ENCODE data around the gene GAS7. TPM values are rescaled to one million over a fixed set of nuclear protein-coding genes. Genes with fewer than 3 reads are reported as not detected.

GAS7 gene
- total and polyA plus RNA-seq, 9 of the 15 experiments (the other 6 are each of a cell fraction or from before 2014, with no cell fraction given) = 0.11 to 0.33 TPM; not detected in 7

DNA sequence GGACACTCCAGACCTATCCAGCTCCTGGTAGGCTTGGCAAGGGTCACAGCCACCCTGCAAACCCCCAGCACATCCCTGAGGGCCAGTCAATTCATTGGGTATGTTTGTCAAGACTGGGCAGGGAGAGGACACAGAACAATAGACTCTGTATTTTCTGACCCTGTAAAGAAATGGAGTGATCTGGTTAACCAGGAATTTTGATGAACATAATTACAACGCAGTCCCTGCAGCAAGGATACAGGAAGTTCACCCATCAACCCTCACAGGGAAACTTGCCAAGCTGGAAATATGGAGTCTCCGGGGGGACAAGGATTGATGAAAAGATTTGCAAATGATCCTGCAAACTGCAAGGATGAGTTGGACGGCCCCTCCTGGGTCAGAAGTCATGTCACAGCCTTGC is 167.3 kb downstream of the GAS7 start (continued):
- TF ChIP-seq EP400 (IDR thresholded peaks at IDR 0.05) = no peak

DNA sequence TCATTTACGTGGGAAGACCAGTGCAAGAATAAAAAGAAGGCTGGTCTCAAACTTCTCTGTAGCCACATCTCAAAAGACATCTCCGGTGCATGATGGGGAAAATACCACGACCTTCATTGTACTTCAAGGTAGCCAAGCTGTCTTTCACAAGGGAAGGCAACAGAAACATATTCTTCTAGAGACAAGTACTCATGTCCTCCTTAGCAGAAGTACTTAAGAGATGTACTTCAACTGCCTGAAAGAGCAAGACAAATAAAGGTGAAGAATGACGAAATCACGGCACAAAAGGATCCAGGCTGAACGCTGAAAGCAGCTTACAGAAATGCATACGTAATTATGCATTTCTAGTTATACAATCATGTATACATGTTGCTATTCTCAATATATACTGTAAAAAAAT is 169.3 kb downstream of the GAS7 start:
- FAIRE-seq (no peak), ATAC-seq (no peak), DNase-seq (ENCODE audit: extremely low read depth in 1 of 4, low spot score in 3 of 4) (no peak)
- Histone ChIP-seq H3K4me3 (no peak overlapping the region), H3K9me1 (ENCODE audit: control insufficient read depth, insufficient read depth, low read length) (no peaks in the 10 kb centered on the region), H3K4me2 (ENCODE audit: insufficient read depth, low read length) (no peak overlapping the region), H2AFZ (ENCODE audit: low read depth, low read length) (no peak overlapping the region), H4K20me1 (replicated peaks; ENCODE audit: control insufficient read depth, insufficient read depth, low read length) (no peaks in the 10 kb centered on the region), H3K27ac (ENCODE audit: extremely low read depth, low read depth, low read length) (no peak overlapping the region), H3K4me1 (replicated peaks in 1 of 2; ENCODE audit: control insufficient read depth in 2 of 2, insufficient read depth in 2 of 2, low read length in 2 of 2) (no peaks in the 10 kb centered on the region), H3K9ac (ENCODE audit: insufficient read depth in 1 of 2, low read depth in 2 of 2, low read length in 2 of 2) (no peak overlapping the region), H3K27me3 (ENCODE audit: control insufficient read depth in 2 of 2, insufficient read depth in 2 of 2, low read length in 2 of 2) (peaks cover 0 to 18% of the 10 kb centered on the region in 2 experiments; a peak in 1 of 5 replicates), H3K79me2 (ENCODE audit: control insufficient read depth, insufficient read depth, low read length) (no peaks in the 10 kb centered on the region), H3K9me3 (replicated peaks; ENCODE audit: control insufficient read depth, insufficient read depth, low read depth, low read length) (no peaks in the 10 kb centered on the region), H3K36me3 (ENCODE audit: control insufficient read depth, insufficient read depth, low read length) (no peaks in the 10 kb centered on the region)
- TF ChIP-seq, protein P1, sequence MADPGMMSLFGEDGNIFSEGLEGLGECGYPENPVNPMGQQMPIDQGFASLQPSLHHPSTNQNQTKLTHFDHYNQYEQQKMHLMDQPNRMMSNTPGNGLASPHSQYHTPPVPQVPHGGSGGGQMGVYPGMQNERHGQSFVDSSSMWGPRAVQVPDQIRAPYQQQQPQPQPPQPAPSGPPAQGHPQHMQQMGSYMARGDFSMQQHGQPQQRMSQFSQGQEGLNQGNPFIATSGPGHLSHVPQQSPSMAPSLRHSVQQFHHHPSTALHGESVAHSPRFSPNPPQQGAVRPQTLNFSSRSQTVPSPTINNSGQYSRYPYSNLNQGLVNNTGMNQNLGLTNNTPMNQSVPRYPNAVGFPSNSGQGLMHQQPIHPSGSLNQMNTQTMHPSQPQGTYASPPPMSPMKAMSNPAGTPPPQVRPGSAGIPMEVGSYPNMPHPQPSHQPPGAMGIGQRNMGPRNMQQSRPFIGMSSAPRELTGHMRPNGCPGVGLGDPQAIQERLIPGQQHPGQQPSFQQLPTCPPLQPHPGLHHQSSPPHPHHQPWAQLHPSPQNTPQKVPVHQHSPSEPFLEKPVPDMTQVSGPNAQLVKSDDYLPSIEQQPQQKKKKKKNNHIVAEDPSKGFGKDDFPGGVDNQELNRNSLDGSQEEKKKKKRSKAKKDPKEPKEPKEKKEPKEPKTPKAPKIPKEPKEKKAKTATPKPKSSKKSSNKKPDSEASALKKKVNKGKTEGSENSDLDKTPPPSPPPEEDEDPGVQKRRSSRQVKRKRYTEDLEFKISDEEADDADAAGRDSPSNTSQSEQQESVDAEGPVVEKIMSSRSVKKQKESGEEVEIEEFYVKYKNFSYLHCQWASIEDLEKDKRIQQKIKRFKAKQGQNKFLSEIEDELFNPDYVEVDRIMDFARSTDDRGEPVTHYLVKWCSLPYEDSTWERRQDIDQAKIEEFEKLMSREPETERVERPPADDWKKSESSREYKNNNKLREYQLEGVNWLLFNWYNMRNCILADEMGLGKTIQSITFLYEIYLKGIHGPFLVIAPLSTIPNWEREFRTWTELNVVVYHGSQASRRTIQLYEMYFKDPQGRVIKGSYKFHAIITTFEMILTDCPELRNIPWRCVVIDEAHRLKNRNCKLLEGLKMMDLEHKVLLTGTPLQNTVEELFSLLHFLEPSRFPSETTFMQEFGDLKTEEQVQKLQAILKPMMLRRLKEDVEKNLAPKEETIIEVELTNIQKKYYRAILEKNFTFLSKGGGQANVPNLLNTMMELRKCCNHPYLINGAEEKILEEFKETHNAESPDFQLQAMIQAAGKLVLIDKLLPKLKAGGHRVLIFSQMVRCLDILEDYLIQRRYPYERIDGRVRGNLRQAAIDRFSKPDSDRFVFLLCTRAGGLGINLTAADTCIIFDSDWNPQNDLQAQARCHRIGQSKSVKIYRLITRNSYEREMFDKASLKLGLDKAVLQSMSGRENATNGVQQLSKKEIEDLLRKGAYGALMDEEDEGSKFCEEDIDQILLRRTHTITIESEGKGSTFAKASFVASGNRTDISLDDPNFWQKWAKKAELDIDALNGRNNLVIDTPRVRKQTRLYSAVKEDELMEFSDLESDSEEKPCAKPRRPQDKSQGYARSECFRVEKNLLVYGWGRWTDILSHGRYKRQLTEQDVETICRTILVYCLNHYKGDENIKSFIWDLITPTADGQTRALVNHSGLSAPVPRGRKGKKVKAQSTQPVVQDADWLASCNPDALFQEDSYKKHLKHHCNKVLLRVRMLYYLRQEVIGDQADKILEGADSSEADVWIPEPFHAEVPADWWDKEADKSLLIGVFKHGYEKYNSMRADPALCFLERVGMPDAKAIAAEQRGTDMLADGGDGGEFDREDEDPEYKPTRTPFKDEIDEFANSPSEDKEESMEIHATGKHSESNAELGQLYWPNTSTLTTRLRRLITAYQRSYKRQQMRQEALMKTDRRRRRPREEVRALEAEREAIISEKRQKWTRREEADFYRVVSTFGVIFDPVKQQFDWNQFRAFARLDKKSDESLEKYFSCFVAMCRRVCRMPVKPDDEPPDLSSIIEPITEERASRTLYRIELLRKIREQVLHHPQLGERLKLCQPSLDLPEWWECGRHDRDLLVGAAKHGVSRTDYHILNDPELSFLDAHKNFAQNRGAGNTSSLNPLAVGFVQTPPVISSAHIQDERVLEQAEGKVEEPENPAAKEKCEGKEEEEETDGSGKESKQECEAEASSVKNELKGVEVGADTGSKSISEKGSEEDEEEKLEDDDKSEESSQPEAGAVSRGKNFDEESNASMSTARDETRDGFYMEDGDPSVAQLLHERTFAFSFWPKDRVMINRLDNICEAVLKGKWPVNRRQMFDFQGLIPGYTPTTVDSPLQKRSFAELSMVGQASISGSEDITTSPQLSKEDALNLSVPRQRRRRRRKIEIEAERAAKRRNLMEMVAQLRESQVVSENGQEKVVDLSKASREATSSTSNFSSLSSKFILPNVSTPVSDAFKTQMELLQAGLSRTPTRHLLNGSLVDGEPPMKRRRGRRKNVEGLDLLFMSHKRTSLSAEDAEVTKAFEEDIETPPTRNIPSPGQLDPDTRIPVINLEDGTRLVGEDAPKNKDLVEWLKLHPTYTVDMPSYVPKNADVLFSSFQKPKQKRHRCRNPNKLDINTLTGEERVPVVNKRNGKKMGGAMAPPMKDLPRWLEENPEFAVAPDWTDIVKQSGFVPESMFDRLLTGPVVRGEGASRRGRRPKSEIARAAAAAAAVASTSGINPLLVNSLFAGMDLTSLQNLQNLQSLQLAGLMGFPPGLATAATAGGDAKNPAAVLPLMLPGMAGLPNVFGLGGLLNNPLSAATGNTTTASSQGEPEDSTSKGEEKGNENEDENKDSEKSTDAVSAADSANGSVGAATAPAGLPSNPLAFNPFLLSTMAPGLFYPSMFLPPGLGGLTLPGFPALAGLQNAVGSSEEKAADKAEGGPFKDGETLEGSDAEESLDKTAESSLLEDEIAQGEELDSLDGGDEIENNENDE (IDR thresholded peaks at IDR 0.05; ENCODE audit: low read depth, low read length) = no peak
- TF ChIP-seq CEBPG (CRISPR knock-in tag; IDR thresholded peaks at IDR 0.05) (no peak), CEBPG (tag; conservative IDR thresholded peaks at IDR 0.05 in 1 of 2, IDR thresholded peaks at IDR 0.05 in 1 of 2) (no peak), KHSRP (IDR thresholded peaks at IDR 0.05) (no peak)
- TF ChIP-seq, protein P2, sequence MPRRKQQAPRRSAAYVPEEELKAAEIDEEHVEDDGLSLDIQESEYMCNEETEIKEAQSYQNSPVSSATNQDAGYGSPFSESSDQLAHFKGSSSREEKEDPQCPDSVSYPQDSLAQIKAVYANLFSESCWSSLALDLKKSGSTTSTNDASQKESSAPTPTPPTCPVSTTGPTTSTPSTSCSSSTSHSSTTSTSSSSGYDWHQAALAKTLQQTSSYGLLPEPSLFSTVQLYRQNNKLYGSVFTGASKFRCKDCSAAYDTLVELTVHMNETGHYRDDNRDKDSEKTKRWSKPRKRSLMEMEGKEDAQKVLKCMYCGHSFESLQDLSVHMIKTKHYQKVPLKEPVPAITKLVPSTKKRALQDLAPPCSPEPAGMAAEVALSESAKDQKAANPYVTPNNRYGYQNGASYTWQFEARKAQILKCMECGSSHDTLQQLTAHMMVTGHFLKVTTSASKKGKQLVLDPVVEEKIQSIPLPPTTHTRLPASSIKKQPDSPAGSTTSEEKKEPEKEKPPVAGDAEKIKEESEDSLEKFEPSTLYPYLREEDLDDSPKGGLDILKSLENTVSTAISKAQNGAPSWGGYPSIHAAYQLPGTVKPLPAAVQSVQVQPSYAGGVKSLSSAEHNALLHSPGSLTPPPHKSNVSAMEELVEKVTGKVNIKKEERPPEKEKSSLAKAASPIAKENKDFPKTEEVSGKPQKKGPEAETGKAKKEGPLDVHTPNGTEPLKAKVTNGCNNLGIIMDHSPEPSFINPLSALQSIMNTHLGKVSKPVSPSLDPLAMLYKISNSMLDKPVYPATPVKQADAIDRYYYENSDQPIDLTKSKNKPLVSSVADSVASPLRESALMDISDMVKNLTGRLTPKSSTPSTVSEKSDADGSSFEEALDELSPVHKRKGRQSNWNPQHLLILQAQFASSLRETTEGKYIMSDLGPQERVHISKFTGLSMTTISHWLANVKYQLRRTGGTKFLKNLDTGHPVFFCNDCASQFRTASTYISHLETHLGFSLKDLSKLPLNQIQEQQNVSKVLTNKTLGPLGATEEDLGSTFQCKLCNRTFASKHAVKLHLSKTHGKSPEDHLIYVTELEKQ (CRISPR knock-in tag; IDR thresholded peaks at IDR 0.05) = no peak
- 0% methylated on average over 7 of the region's 7 CpGs for WGBS (ENCODE audit: insufficient coverage, low coverage, missing lambda C conversion rate)
- no TSS peak for BruUV-seq (replicated peaks)
- in situ Hi-C loops (cut with MboI) = no loop called here
- ChIA-PET POLR2A (no interaction called here), CTCF (ENCODE audit: low intra/inter-chr PET ratio) (no interaction called here)
- intact Hi-C loops (cut with micrococcal nuclease) = no loop called here
